ENCODE data around the gene C9orf152. TPM values are rescaled to one million over a fixed set of nuclear protein-coding genes. Genes with fewer than 3 reads are reported as not detected.

Gene C9orf152
- total and polyA plus RNA-seq, 2 of the 13 experiments (the other 11 are each of a cell fraction or from before 2014, with no cell fraction given): 0.24 to 0.48 TPM

- TF ChIP-seq GFI1 (CRISPR knock-in tag; IDR thresholded peaks at IDR 0.05; ENCODE audit: borderline replicate concordance): no peak; the same call in 1 of the 2 replicates
- TF ChIP-seq RFXANK (CRISPR knock-in tag; IDR thresholded peaks at IDR 0.05): no peak
- TF ChIP-seq GLI4 (CRISPR knock-in tag; IDR thresholded peaks at IDR 0.05; ENCODE audit: borderline replicate concordance): no peak
- TF ChIP-seq ZNF672 (CRISPR knock-in tag; IDR thresholded peaks at IDR 0.05): no peak
- TF ChIP-seq, protein P1, sequence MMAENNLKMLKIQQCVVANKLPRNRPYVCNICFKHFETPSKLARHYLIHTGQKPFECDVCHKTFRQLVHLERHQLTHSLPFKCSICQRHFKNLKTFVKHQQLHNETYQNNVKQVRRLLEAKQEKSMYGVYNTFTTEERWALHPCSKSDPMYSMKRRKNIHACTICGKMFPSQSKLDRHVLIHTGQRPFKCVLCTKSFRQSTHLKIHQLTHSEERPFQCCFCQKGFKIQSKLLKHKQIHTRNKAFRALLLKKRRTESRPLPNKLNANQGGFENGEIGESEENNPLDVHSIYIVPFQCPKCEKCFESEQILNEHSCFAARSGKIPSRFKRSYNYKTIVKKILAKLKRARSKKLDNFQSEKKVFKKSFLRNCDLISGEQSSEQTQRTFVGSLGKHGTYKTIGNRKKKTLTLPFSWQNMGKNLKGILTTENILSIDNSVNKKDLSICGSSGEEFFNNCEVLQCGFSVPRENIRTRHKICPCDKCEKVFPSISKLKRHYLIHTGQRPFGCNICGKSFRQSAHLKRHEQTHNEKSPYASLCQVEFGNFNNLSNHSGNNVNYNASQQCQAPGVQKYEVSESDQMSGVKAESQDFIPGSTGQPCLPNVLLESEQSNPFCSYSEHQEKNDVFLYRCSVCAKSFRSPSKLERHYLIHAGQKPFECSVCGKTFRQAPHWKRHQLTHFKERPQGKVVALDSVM (CRISPR knock-in tag; IDR thresholded peaks at IDR 0.05): no peak
- no peak for TF ChIP-seq ARHGAP35 (CRISPR knock-in tag; IDR thresholded peaks at IDR 0.05; ENCODE audit: borderline replicate concordance)
- peak; percentile 34 to 80; a peak in 3 of 4 replicates for TF ChIP-seq MAFK (conservative IDR thresholded peaks at IDR 0.05 in 1 of 2, IDR thresholded peaks at IDR 0.05 in 1 of 2; ENCODE audit: low read length in 2 of 2)
- TF ChIP-seq ZSCAN22 (CRISPR knock-in tag; IDR thresholded peaks at IDR 0.05): no peak
- TF ChIP-seq CREM (IDR thresholded peaks at IDR 0.05): no peak
- TF ChIP-seq CREM (CRISPR knock-in tag; IDR thresholded peaks at IDR 0.05): no peak
- TF ChIP-seq SAFB2 (CRISPR knock-in tag; IDR thresholded peaks at IDR 0.05; ENCODE audit: borderline replicate concordance, low read depth): no peak
- TF ChIP-seq ZNF780A (CRISPR knock-in tag; IDR thresholded peaks at IDR 0.05): no peak; the same call in 1 of the 2 replicates
- TF ChIP-seq ATF2 (CRISPR knock-in tag; IDR thresholded peaks at IDR 0.05): no peak
- no peak for TF ChIP-seq ZNF263 (CRISPR knock-in tag; IDR thresholded peaks at IDR 0.05)
- TF ChIP-seq ZNF260 (CRISPR knock-in tag; IDR thresholded peaks at IDR 0.05; ENCODE audit: borderline replicate concordance, low read depth): no peak
- TF ChIP-seq, protein P2, sequence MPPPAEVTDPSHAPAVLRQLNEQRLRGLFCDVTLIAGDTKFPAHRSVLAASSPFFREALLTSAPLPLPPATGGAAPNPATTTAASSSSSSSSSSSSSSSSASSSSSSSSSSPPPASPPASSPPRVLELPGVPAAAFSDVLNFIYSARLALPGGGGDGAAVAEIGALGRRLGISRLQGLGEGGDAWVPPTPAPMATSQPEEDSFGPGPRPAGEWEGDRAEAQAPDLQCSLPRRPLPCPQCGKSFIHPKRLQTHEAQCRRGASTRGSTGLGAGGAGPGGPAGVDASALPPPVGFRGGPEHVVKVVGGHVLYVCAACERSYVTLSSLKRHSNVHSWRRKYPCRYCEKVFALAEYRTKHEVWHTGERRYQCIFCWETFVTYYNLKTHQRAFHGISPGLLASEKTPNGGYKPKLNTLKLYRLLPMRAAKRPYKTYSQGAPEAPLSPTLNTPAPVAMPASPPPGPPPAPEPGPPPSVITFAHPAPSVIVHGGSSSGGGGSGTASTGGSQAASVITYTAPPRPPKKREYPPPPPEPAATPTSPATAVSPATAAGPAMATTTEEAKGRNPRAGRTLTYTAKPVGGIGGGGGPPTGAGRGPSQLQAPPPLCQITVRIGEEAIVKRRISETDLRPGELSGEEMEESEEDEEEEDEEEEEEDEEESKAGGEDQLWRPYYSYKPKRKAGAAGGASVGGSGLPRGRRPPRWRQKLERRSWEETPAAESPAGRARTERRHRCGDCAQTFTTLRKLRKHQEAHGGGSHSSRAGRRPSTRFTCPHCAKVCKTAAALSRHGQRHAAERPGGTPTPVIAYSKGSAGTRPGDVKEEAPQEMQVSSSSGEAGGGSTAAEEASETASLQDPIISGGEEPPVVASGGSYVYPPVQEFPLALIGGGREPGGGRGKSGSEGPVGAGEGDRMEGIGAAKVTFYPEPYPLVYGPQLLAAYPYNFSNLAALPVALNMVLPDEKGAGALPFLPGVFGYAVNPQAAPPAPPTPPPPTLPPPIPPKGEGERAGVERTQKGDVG (CRISPR knock-in tag; IDR thresholded peaks at IDR 0.05; ENCODE audit: borderline replicate concordance): no peak
- TF ChIP-seq ZNF451 (CRISPR knock-in tag; IDR thresholded peaks at IDR 0.05): 0 out of 2 replicates have a peak, but pooled peaks have one; percentile 17
- TF ChIP-seq, protein P3, sequence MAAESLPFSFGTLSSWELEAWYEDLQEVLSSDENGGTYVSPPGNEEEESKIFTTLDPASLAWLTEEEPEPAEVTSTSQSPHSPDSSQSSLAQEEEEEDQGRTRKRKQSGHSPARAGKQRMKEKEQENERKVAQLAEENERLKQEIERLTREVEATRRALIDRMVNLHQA (CRISPR knock-in tag; IDR thresholded peaks at IDR 0.05): no peak
- no peak for TF ChIP-seq ZNF652 (CRISPR knock-in tag; IDR thresholded peaks at IDR 0.05; ENCODE audit: borderline replicate concordance, low read depth)
- TF ChIP-seq ZNF737 (CRISPR knock-in tag; IDR thresholded peaks at IDR 0.05; ENCODE audit: borderline replicate concordance): no peak
- TF ChIP-seq HCFC1 (IDR thresholded peaks at IDR 0.05; ENCODE audit: low read depth, low read length): no peak; the same call in 1 of the 2 replicates
- no peak for TF ChIP-seq ZNF883 (CRISPR knock-in tag; IDR thresholded peaks at IDR 0.05; ENCODE audit: not compliant biosample characterization)
Observed at GRCh38 chr9:110256380-110257096, 48.6 kb upstream of the C9orf152 start, which contains the start of gene TXN (continued).

All from HepG2 (cell line).